ENCODE measurements around the gene LRCH3. TPM values are rescaled to one million over a fixed set of nuclear protein-coding genes. Genes with fewer than 3 reads are reported as not detected.
"Not testable (repeated sequence)": the region's sequence is repeated elsewhere in the genome, so short reads cannot be mapped to it uniquely, and the experiment has no call there.

Gene LRCH3
- total RNA-seq, 1 experiment from 2014 or later = 164 TPM

- no peak for DNase-seq
- Histone ChIP-seq H3K79me2 (ENCODE audit: low read length) (peaks cover 29% of the 10 kb centered on the region), H3K9me3 (ENCODE audit: low read length) (no peaks in the 10 kb centered on the region), H3K36me3 (ENCODE audit: insufficient read depth, low read length) (no peaks in the 10 kb centered on the region), H3K27ac (ENCODE audit: low read length) (no peak overlapping the region), H3K4me3 (ENCODE audit: low read length) (no peak overlapping the region), H3K27me3 (ENCODE audit: low read length) (no peaks in the 10 kb centered on the region), H3K4me2 (ENCODE audit: low read depth, low read length, poor library complexity, severe bottlenecking) (no peak overlapping the region), H4K20me1 (ENCODE audit: insufficient read depth, low read depth, low read length) (0 out of 2 replicates have a peak, but pooled peaks cover 6% of the 10 kb centered on the region), H2AFZ (ENCODE audit: low read length) (no peak overlapping the region), H3K4me1 (ENCODE audit: low read length) (no peaks in the 10 kb centered on the region), H3K9me2 (replicated peaks; ENCODE audit: insufficient read depth, low read length) (no peaks in the 10 kb centered on the region), H3K9ac (ENCODE audit: low read length) (no peak overlapping the region)
Measured at GRCh38 chr3:197896421-197896820, 105.4 kb downstream of the LRCH3 start.

- no peaks in the 10 kb centered on the region for H3K4me1 ChIP-seq (ENCODE audit: low read length)
- no peak overlapping the region for H3K27ac ChIP-seq (ENCODE audit: low read length)
- no peaks in the 10 kb centered on the region for H4K20me1 ChIP-seq (ENCODE audit: insufficient read depth, low read depth, low read length)
Measured at GRCh38 chr3:197899833-197900478, 108.9 kb downstream of the LRCH3 start.

GRCh38 chr3:197901626-197902025 lies 110.6 kb downstream of the LRCH3 start:
- Histone ChIP-seq H2AFZ (ENCODE audit: low read length) (no peak overlapping the region), H3K9me3 (ENCODE audit: low read length) (no peaks in the 10 kb centered on the region), H3K9me2 (replicated peaks; ENCODE audit: insufficient read depth, low read length) (no peaks in the 10 kb centered on the region), H3K9ac (ENCODE audit: low read length) (no peak overlapping the region), H3K4me3 (ENCODE audit: low read length) (no peak overlapping the region), H4K20me1 (ENCODE audit: insufficient read depth, low read depth, low read length) (no peaks in the 10 kb centered on the region), H3K4me1 (ENCODE audit: low read length) (peaks cover 6% of the 10 kb centered on the region; the same call in 1 of the 2 replicates), H3K4me2 (ENCODE audit: low read depth, low read length, poor library complexity, severe bottlenecking) (no peak overlapping the region), H3K27me3 (ENCODE audit: low read length) (no peaks in the 10 kb centered on the region), H3K36me3 (ENCODE audit: insufficient read depth, low read length) (no peaks in the 10 kb centered on the region), H3K79me2 (ENCODE audit: low read length) (peaks cover 35% of the 10 kb centered on the region), H3K27ac (ENCODE audit: low read length) (no peak overlapping the region)
- DNase-seq = no peak

More at GRCh38 chr3:197899833-197900478, 108.9 kb downstream of the LRCH3 start:
- DNase-seq = no peak
- Histone ChIP-seq H3K9ac (ENCODE audit: low read length) (no peak overlapping the region), H3K79me2 (ENCODE audit: low read length) (peaks cover 37% of the 10 kb centered on the region), H3K9me3 (ENCODE audit: low read length) (no peaks in the 10 kb centered on the region), H2AFZ (ENCODE audit: low read length) (no peak overlapping the region), H3K4me3 (ENCODE audit: low read length) (no peak overlapping the region), H3K4me2 (ENCODE audit: low read depth, low read length, poor library complexity, severe bottlenecking) (no peak overlapping the region), H3K36me3 (ENCODE audit: insufficient read depth, low read length) (no peaks in the 10 kb centered on the region), H3K27me3 (ENCODE audit: low read length) (no peaks in the 10 kb centered on the region), H3K9me2 (replicated peaks; ENCODE audit: insufficient read depth, low read length) (no peaks in the 10 kb centered on the region)

GRCh38 chr3:197906023-197906849 lies 115.2 kb downstream of the LRCH3 start:
- peak overlapping the region; percentile 15 for H3K4me2 ChIP-seq (ENCODE audit: low read depth, low read length, poor library complexity, severe bottlenecking)
- H3K9ac ChIP-seq (ENCODE audit: low read length) = no peak overlapping the region; the same call in 1 of the 2 replicates
- no peak overlapping the region for H2AFZ ChIP-seq (ENCODE audit: low read length)
- peaks cover 22% of the 10 kb centered on the region for H3K4me1 ChIP-seq (ENCODE audit: low read length)
- H4K20me1 ChIP-seq (ENCODE audit: insufficient read depth, low read depth, low read length) = no peaks in the 10 kb centered on the region
- H3K27ac ChIP-seq (ENCODE audit: low read length) = no peak overlapping the region
- H3K9me3 ChIP-seq (ENCODE audit: low read length) = no peaks in the 10 kb centered on the region
- H3K27me3 ChIP-seq (ENCODE audit: low read length) = no peaks in the 10 kb centered on the region
- DNase-seq = peak; percentile 96
- H3K79me2 ChIP-seq (ENCODE audit: low read length) = peaks cover 31% of the 10 kb centered on the region
- H3K4me3 ChIP-seq (ENCODE audit: low read length) = no peak overlapping the region
- H3K36me3 ChIP-seq (ENCODE audit: insufficient read depth, low read length) = no peaks in the 10 kb centered on the region
- H3K9me2 ChIP-seq (replicated peaks; ENCODE audit: insufficient read depth, low read length) = no peaks in the 10 kb centered on the region

GRCh38 chr3:197906850-197907187 lies 115.8 kb downstream of the LRCH3 start:
- H4K20me1 ChIP-seq (ENCODE audit: insufficient read depth, low read depth, low read length) = no peaks in the 10 kb centered on the region
- peaks cover 24% of the 10 kb centered on the region for H3K4me1 ChIP-seq (ENCODE audit: low read length)
- no peak for DNase-seq
- no peaks in the 10 kb centered on the region for H3K9me3 ChIP-seq (ENCODE audit: low read length)
- H3K27me3 ChIP-seq (ENCODE audit: low read length) = no peaks in the 10 kb centered on the region
- H3K9ac ChIP-seq (ENCODE audit: low read length) = no peak overlapping the region
- H3K79me2 ChIP-seq (ENCODE audit: low read length) = peaks cover 30% of the 10 kb centered on the region
- no peaks in the 10 kb centered on the region for H3K9me2 ChIP-seq (replicated peaks; ENCODE audit: insufficient read depth, low read length)
- H2AFZ ChIP-seq (ENCODE audit: low read length) = no peak overlapping the region
- no peak overlapping the region for H3K4me3 ChIP-seq (ENCODE audit: low read length)
- no peaks in the 10 kb centered on the region for H3K36me3 ChIP-seq (ENCODE audit: insufficient read depth, low read length)
- H3K27ac ChIP-seq (ENCODE audit: low read length) = no peak overlapping the region
- H3K4me2 ChIP-seq (ENCODE audit: low read depth, low read length, poor library complexity, severe bottlenecking) = no peak overlapping the region

GRCh38 chr3:197907196-197907595 lies 116.1 kb downstream of the LRCH3 start:
- DNase-seq = no peak
- no peaks in the 10 kb centered on the region for H3K27me3 ChIP-seq (ENCODE audit: low read length)
- H3K27ac ChIP-seq (ENCODE audit: low read length) = no peak overlapping the region
- peaks cover 24% of the 10 kb centered on the region for H3K4me1 ChIP-seq (ENCODE audit: low read length)
- H3K9me2 ChIP-seq (replicated peaks; ENCODE audit: insufficient read depth, low read length) = no peaks in the 10 kb centered on the region
- peaks cover 26% of the 10 kb centered on the region for H3K79me2 ChIP-seq (ENCODE audit: low read length)
- H3K4me3 ChIP-seq (ENCODE audit: low read length) = no peak overlapping the region
- no peak overlapping the region for H3K9ac ChIP-seq (ENCODE audit: low read length)
- H3K9me3 ChIP-seq (ENCODE audit: low read length) = no peaks in the 10 kb centered on the region
- no peaks in the 10 kb centered on the region for H4K20me1 ChIP-seq (ENCODE audit: insufficient read depth, low read depth, low read length)
- H3K4me2 ChIP-seq (ENCODE audit: low read depth, low read length, poor library complexity, severe bottlenecking) = no peak overlapping the region
- no peaks in the 10 kb centered on the region for H3K36me3 ChIP-seq (ENCODE audit: insufficient read depth, low read length)
- no peak overlapping the region for H2AFZ ChIP-seq (ENCODE audit: low read length)

GRCh38 chr3:197908550-197908949 lies 117.5 kb downstream of the LRCH3 start:
- H3K4me2 ChIP-seq (ENCODE audit: low read depth, low read length, poor library complexity, severe bottlenecking); H3K36me3 ChIP-seq (ENCODE audit: insufficient read depth, low read length); H4K20me1 ChIP-seq (ENCODE audit: insufficient read depth, low read depth, low read length); H3K27ac ChIP-seq (ENCODE audit: low read length); H3K9me3 ChIP-seq (ENCODE audit: low read length); H3K9me2 ChIP-seq (replicated peaks; ENCODE audit: insufficient read depth, low read length); H3K9ac ChIP-seq (ENCODE audit: low read length); H2AFZ ChIP-seq (ENCODE audit: low read length); DNase-seq; H3K27me3 ChIP-seq (ENCODE audit: low read length); H3K4me3 ChIP-seq (ENCODE audit: low read length): not testable (repeated sequence)
- H3K4me1 ChIP-seq (ENCODE audit: low read length) = peaks cover 37% of the 10 kb centered on the region
- peaks cover 21% of the 10 kb centered on the region for H3K79me2 ChIP-seq (ENCODE audit: low read length)

- Histone ChIP-seq H3K4me3 (ENCODE audit: low read length) (no peak overlapping the region), H2AFZ (ENCODE audit: low read length) (no peak overlapping the region), H3K79me2 (ENCODE audit: low read length) (peaks cover 20% of the 10 kb centered on the region), H3K36me3 (ENCODE audit: insufficient read depth, low read length) (no peaks in the 10 kb centered on the region), H3K9me3 (ENCODE audit: low read length) (no peaks in the 10 kb centered on the region), H3K27ac (ENCODE audit: low read length) (no peak overlapping the region), H3K9ac (ENCODE audit: low read length) (no peak overlapping the region), H4K20me1 (ENCODE audit: insufficient read depth, low read depth, low read length) (no peaks in the 10 kb centered on the region), H3K27me3 (ENCODE audit: low read length) (no peaks in the 10 kb centered on the region), H3K4me2 (ENCODE audit: low read depth, low read length, poor library complexity, severe bottlenecking) (no peak overlapping the region), H3K9me2 (replicated peaks; ENCODE audit: insufficient read depth, low read length) (no peaks in the 10 kb centered on the region), H3K4me1 (ENCODE audit: low read length) (peaks cover 39% of the 10 kb centered on the region)
- no peak for DNase-seq
Measured at GRCh38 chr3:197908957-197909701, 118.1 kb downstream of the LRCH3 start.

Measured in Karpas-422 (cell line).